K562 (cell line): ENCODE data around the gene LAMA2. TPM values are rescaled to one million over a fixed set of nuclear protein-coding genes. Genes with fewer than 3 reads are reported as not detected.

Source experiments
- AFF1 ChIP-seq, 2 experiments: fragments of 450-650 bp; IDR thresholded peaks; 2 replicates each; pipeline ENCODE4 v1.6.1; 2018; ENCODE audit warnings: mild to moderate bottlenecking in 2 of 2, low read depth in 1 of 2; ENCODE audit not compliant: partially characterized antibody in 2 of 2
- DEAF1 ChIP-seq: fragments of 450-650 bp; formaldehyde crosslinking; IDR thresholded peaks from 2 replicates; pipeline ENCODE4 v1.4.0; 2020; ENCODE audit warnings: mild to moderate bottlenecking, moderate library complexity
- IFI16 ChIP-seq: fragments of 250-450 bp; sonication (Bioruptor Pico); IDR thresholded peaks from 2 replicates; pipeline ENCODE4 v2.1.2; 2022; ENCODE audit warnings: mild to moderate bottlenecking, inconsistent platforms
- MCM5 ChIP-seq: fragments of 450-650 bp; IDR thresholded peaks from 2 replicates; pipeline ENCODE4 v1.6.1; 2016; ENCODE audit warnings: low read depth
- MYNN ChIP-seq, 2 experiments: sonication (generic); formaldehyde crosslinking in 1 of 2; IDR thresholded peaks; 2 replicates each; pipeline versions ENCODE4 v1.5.0 to v1.6.1; 2016 to 2020; ENCODE audit warnings: antibody characterized with exemption in 1 of 2, missing genetic modification reagents in 1 of 2
- RBM17 ChIP-seq: fragments of 200-400 bp; formaldehyde crosslinking; IDR thresholded peaks from 2 replicates; pipeline ENCODE4 v1.6.1; 2017; ENCODE audit warnings: low read depth, mild to moderate bottlenecking, low read length, borderline replicate concordance
- ZNF24 ChIP-seq: fragments of 450-650 bp; IDR thresholded peaks from 2 replicates; pipeline ENCODE4 v1.6.1; 2016
- ZSCAN29 ChIP-seq: fragments of 450-650 bp; IDR thresholded peaks from 2 replicates; pipeline ENCODE4 v1.6.1; 2017
- polyA plus RNA-seq, 8 experiments: library from polyadenylated mRNA; depleted of rRNA in 4 of 8; stranded (reverse) in 5 of 8; unstranded in 3 of 8; fragments of >200 nt; fragmentation: Nextera tagmentation in 2 of 8; fragmentation: Illumina TruSeq in 1 of 8; extraction: Ambion mirVana in 2 of 8; extraction: Trizol in 1 of 8; gene quantifications; 2 replicates each; pipeline versions ENCODE4 v1.2.1 to v1.2.3, GENCODE V29; 2011 to 2014; ENCODE audit warnings: inconsistent platforms in 1 of 8, missing spikeins in 1 of 8
- total RNA-seq, 7 experiments: library from RNA; depleted of rRNA in 6 of 7; stranded (reverse); fragments of >200 nt in 6 of 7; fragmentation: Illumina TruSeq in 2 of 7; extraction: Trizol in 2 of 7; gene quantifications; 2 replicates each; pipeline versions ENCODE4 v1.2.1 to v1.2.3, GENCODE V29; 2011 to 2021; ENCODE audit warnings: low replicate concordance in 1 of 7

Gene LAMA2
- total and polyA plus RNA-seq, 9 of the 15 experiments (the other 6 are each of a cell fraction or from before 2014, with no cell fraction given) = 0.04 to 1.5 (median 0.36) TPM

GRCh38 chr6:129029778-129030177 is 146.8 kb downstream of the LAMA2 start (continued):
- TF ChIP-seq DEAF1 (CRISPR knock-in tag) (no peak), IFI16 (CRISPR knock-in tag) (no peak), MYNN (IDR thresholded peaks at IDR 0.05) (no peak), MYNN (CRISPR knock-in tag; IDR thresholded peaks at IDR 0.05) (no peak), RBM17 (no peak), ZSCAN29 (no peak), ZNF24 (no peak), MCM5 (no peak), AFF1 (IDR thresholded peaks at IDR 0.05; ENCODE audit: low read depth in 1 of 2, partially characterized antibody in 2 of 2) (no peak)
